HepG2 (cell line): ENCODE data around the gene HES7.
A peak's percentile ranks its signal among the peaks of the same experiment; 100 is the strongest.

Experiments
- CAMTA2 ChIP-seq: sonication (generic); formaldehyde crosslinking; IDR thresholded peaks from 2 replicates; pipeline ENCODE4 v1.4.0; 2020; ENCODE audit warnings: mild to moderate bottlenecking, missing genetic modification reagents, borderline replicate concordance
- CREM ChIP-seq, 2 experiments: sonication (generic) in 1 of 2; formaldehyde crosslinking in 1 of 2; IDR thresholded peaks; 2 replicates each; pipeline versions ENCODE4 v1.4.0 to v1.6.1; 2016 to 2020; ENCODE audit warnings: antibody characterized with exemption in 1 of 2, mild to moderate bottlenecking in 1 of 2, missing genetic modification reagents in 1 of 2
- CTCF ChIP-seq: sonication (generic); formaldehyde crosslinking; IDR thresholded peaks from 2 replicates; pipeline ENCODE4 v1.5.0; 2020; ENCODE audit warnings: mild to moderate bottlenecking, missing genetic modification reagents, moderate library complexity
- ERF ChIP-seq: IDR thresholded peaks from 2 replicates; pipeline ENCODE4 v1.6.1; 2018; ENCODE audit warnings: missing biosample characterization, missing genetic modification reagents
- GATAD2A ChIP-seq: IDR thresholded peaks from 2 replicates; pipeline ENCODE4 v1.6.1; 2016
- HDAC6 ChIP-seq: fragments of 200-600 bp; sonication (generic); IDR thresholded peaks from 2 replicates; pipeline ENCODE4 v1.7.0; 2017; ENCODE audit warnings: mild to moderate bottlenecking, antibody characterized with exemption, low read length, low read depth
- MAX ChIP-seq: IDR thresholded peaks from 2 replicates; pipeline ENCODE4 v1.6.1; 2012; ENCODE audit warnings: inconsistent platforms
- NFE2 ChIP-seq: sonication (generic); formaldehyde crosslinking; IDR thresholded peaks from 2 replicates; pipeline ENCODE4 v1.4.0; 2020; ENCODE audit warnings: missing genetic modification reagents
- NFRKB ChIP-seq: fragments of 450-650 bp; IDR thresholded peaks from 2 replicates; pipeline ENCODE4 v1.6.1; 2017
- PBX3 ChIP-seq: sonication (generic); formaldehyde crosslinking; IDR thresholded peaks from 2 replicates; pipeline ENCODE4 v1.8.1; 2023; ENCODE audit warnings: missing genetic modification reagents, inconsistent platforms, borderline replicate concordance
- PCBP2 ChIP-seq: fragments of 200-400 bp; formaldehyde crosslinking; optimal IDR thresholded peaks from 2 replicates; pipeline ENCODE3; 2018; ENCODE audit warnings: low read length, low read depth; ENCODE audit not compliant: poor library complexity, severe bottlenecking
- SKIL ChIP-seq: sonication (generic); formaldehyde crosslinking; IDR thresholded peaks from 2 replicates; pipeline ENCODE4 v1.8.0; 2022; ENCODE audit warnings: missing genetic modification reagents, mild to moderate bottlenecking, moderate library complexity, borderline replicate concordance
- THRA ChIP-seq: sonication (generic); formaldehyde crosslinking; IDR thresholded peaks from 2 replicates; pipeline ENCODE4 v1.4.0; 2020; ENCODE audit warnings: missing genetic modification reagents, borderline replicate concordance
- TF ChIP-seq, protein P1 (sequence below): sonication (generic); formaldehyde crosslinking; IDR thresholded peaks from 2 replicates; pipeline ENCODE4 v1.5.1; 2020; ENCODE audit warnings: missing genetic modification reagents, mild to moderate bottlenecking, borderline replicate concordance

DNA sequence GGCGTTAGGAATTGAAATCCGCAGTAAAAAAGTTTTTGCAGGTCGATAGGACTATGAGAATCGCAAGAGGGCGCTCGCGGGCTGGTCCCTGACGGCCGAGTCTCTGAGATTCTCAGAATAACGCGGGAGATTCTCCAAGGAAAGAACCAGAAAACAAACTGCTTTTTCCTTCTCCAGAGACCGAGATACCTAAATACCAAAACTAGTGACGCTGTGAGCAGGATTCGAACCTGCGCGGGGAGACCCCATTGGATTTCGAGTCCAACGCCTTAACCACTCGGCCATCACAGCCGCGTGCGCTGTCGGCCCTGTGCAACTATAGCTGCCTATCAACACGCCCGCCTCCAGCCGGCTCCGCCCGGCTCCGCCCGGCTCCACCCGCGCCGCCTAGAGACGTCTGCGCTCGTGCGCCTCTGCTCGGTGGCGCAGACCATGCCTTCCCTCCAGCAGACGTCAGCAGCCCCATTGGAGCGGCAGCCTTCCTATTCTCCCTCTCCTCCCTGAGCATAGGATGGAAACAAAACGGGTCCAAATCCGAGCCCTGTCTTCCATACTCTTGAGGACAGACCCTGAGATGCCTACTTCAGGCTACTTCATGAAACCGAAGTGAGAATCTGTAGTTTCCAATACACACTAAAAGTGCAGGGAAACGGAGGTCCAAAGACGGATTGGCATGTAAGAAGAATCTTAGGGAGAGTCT lies 14.9 kb upstream of the HES7 start:
- TF ChIP-seq CTCF (peak; percentile 70), SKIL (CRISPR knock-in tag) (no peak), HDAC6 (no peak), CREM (IDR thresholded peaks at IDR 0.05) (peak; percentile 56; the same call in 1 of the 2 replicates), CREM (CRISPR knock-in tag; IDR thresholded peaks at IDR 0.05) (no peak), GATAD2A (CRISPR knock-in tag) (peak; percentile 82), CAMTA2 (CRISPR knock-in tag) (no peak), ERF (peak; percentile 88; the same call in 1 of the 2 replicates), PBX3 (no peak), PCBP2 (no peak), THRA (peak; percentile 41; the same call in 1 of the 2 replicates), MAX (peak; percentile 87), NFRKB (no peak), NFE2 (CRISPR knock-in tag) (no peak)
- TF ChIP-seq, protein P1, sequence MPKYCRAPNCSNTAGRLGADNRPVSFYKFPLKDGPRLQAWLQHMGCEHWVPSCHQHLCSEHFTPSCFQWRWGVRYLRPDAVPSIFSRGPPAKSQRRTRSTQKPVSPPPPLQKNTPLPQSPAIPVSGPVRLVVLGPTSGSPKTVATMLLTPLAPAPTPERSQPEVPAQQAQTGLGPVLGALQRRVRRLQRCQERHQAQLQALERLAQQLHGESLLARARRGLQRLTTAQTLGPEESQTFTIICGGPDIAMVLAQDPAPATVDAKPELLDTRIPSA (CRISPR knock-in tag) = 0 out of 2 replicates have a peak, but pooled peaks have one; percentile 55
